Gastroesophageal sphincter (tissue), 4 donors: ENCODE data around the gene MS4A4E. TPM values are rescaled to one million over a fixed set of nuclear protein-coding genes. Genes with fewer than 3 reads are reported as not detected.

Source experiments
- ATAC-seq: fragments of 150-250 bp; one replicate; pipeline ENCODE4 v1.9.1; 2016; ENCODE audit warnings: mild to moderate bottlenecking, moderate library complexity
- H3K27ac ChIP-seq, 4 donors: fragments of 200-600 bp; sonication (generic) in 3 of 4; 1 replicate in 3 of 4; 2 replicates in 1 of 4; pipeline ENCODE4 v1.5.1; 2016 to 2019
- H3K27me3 ChIP-seq: fragments of 200-600 bp; sonication (generic); one replicate; pipeline ENCODE4 v1.5.1; 2019
- H3K36me3 ChIP-seq, 2 donors: fragments of 200-600 bp; sonication (generic); one replicate each; pipeline ENCODE4 v1.5.1; 2019; ENCODE audit warnings: control low read depth in 1 of 2
- H3K4me1 ChIP-seq, 3 donors: fragments of 200-600 bp; sonication (generic); 1 replicate in 2 of 3; 2 replicates in 1 of 3; pipeline ENCODE4 v1.5.1; 2016 to 2019; ENCODE audit warnings: control low read depth in 2 of 3
- H3K4me3 ChIP-seq, 2 donors: fragments of 200-600 bp; sonication (generic); one replicate each; pipeline ENCODE4 v1.5.1; 2019; ENCODE audit warnings: mild to moderate bottlenecking in 1 of 2, moderate library complexity in 1 of 2
- H3K9me3 ChIP-seq, 3 donors: fragments of 200-600 bp; sonication (generic); one replicate each; pipeline ENCODE4 v1.5.1; 2017 to 2019; ENCODE audit warnings: control low read depth in 2 of 3
- CTCF ChIP-seq, 4 experiments: fragments of 200-600 bp in 2 of 4; fragments of 450-650 bp in 2 of 4; sonication (generic) in 1 of 4; IDR thresholded peaks; one replicate each; pipeline ENCODE4 v1.5.1; 2017 to 2019; ENCODE audit warnings: antibody characterized with exemption in 4 of 4, mild to moderate bottlenecking in 2 of 4, moderate library complexity in 2 of 4
- EP300 ChIP-seq: sonication (generic); formaldehyde crosslinking; IDR thresholded peaks from one replicate; pipeline ENCODE4 v1.6.1; 2017; ENCODE audit warnings: antibody characterized with exemption, mild to moderate bottlenecking
- POLR2A ChIP-seq, 2 donors: fragments of 450-650 bp; IDR thresholded peaks; one replicate each; pipeline ENCODE4 v1.6.1; 2017; ENCODE audit warnings: antibody characterized with exemption in 2 of 2, mild to moderate bottlenecking in 2 of 2, moderate library complexity in 1 of 2
- POLR2AphosphoS5 ChIP-seq: sonication (generic); formaldehyde crosslinking; IDR thresholded peaks from one replicate; pipeline ENCODE4 v1.6.1; 2017; ENCODE audit warnings: antibody characterized with exemption
- WGBS, 2 donors: methylation state at CpG; one replicate each; pipeline ENCODE4 v1.1.5; 2018; ENCODE audit warnings: low coverage in 1 of 2; 5-methylcytosine and 5-hydroxymethylcytosine counted together
- total RNA-seq, 4 donors: library from RNA; depleted of rRNA; stranded (reverse); fragments of >200 nt; gene quantifications; one replicate each; pipeline ENCODE4 v1.1.0, GENCODE V29; 2016

The MS4A4E gene
- total RNA-seq, 4 donors from 2014 or later: 3.0 to 8.2 (median 3.9) TPM; not detected in 1

GRCh38 chr11:60222141-60222540, 20.8 kb downstream of the MS4A4E start:
- no peaks in the 10 kb centered on the region for H3K9me3 ChIP-seq
- H3K27me3 ChIP-seq: no peaks in the 10 kb centered on the region
- no peak overlapping the region for H3K27ac ChIP-seq
- TF ChIP-seq POLR2AphosphoS5 (no peak), CTCF (IDR thresholded peaks at IDR 0.05) (no peak), POLR2A (IDR thresholded peaks at IDR 0.05) (no peak), EP300 (no peak)
- H3K36me3 ChIP-seq: no peaks in the 10 kb centered on the region
- no peak for ATAC-seq
- 83% methylated on average over 1 of the region's 4 CpGs; no CpG with 5 or more reads in 1 of the 2 donors for WGBS, 2 donors
- no peak overlapping the region for H3K4me3 ChIP-seq
- H3K4me1 ChIP-seq: no peaks in the 10 kb centered on the region

DNA sequence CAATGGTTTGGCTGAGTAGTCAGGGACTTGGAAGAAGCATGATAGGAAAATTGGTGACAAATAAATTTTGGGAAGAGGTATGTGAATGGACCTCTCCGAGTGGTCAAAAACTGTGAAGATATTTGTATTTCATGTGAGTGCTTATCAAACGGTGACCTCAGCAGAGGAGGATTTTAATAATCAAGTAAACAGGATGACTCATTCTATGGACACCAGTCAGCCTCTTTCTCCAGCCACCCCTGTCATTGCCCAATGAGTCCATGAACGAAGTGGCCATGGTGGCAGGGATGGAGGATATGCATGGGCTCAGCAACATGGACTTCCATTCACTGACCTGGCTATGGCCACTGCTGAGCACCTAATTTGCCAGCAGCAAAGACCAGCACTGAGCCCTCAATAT, 21.2 kb downstream of the MS4A4E start:
- WGBS, 2 donors: 55 to 68% methylated on average over 2 to 3 of the region's 3 CpGs

GRCh38 chr11:60221181-60221580, 21.8 kb downstream of the MS4A4E start:
- Histone ChIP-seq H3K27ac (no peak overlapping the region), H3K27me3 (no peaks in the 10 kb centered on the region), H3K36me3 (no peaks in the 10 kb centered on the region), H3K4me3 (no peak overlapping the region), H3K9me3 (no peaks in the 10 kb centered on the region), H3K4me1 (no peaks in the 10 kb centered on the region)
- no peak for ATAC-seq
- TF ChIP-seq CTCF (IDR thresholded peaks at IDR 0.05) (no peak), EP300 (no peak), POLR2AphosphoS5 (no peak), POLR2A (IDR thresholded peaks at IDR 0.05) (no peak)
- WGBS, 2 donors: 100% methylated on average over 1 of the region's 3 CpGs; no CpG with 5 or more reads in 1 of the 2 donors

More for the DNA sequence above, 21.2 kb downstream of the MS4A4E start:
- ATAC-seq: no peak
- Histone ChIP-seq H3K27me3 (no peaks in the 10 kb centered on the region), H3K4me1 (no peaks in the 10 kb centered on the region), H3K9me3 (no peaks in the 10 kb centered on the region), H3K36me3 (no peaks in the 10 kb centered on the region), H3K4me3 (no peak overlapping the region), H3K27ac (no peak overlapping the region)
- no peak for TF ChIP-seq POLR2A (IDR thresholded peaks at IDR 0.05)

DNA sequence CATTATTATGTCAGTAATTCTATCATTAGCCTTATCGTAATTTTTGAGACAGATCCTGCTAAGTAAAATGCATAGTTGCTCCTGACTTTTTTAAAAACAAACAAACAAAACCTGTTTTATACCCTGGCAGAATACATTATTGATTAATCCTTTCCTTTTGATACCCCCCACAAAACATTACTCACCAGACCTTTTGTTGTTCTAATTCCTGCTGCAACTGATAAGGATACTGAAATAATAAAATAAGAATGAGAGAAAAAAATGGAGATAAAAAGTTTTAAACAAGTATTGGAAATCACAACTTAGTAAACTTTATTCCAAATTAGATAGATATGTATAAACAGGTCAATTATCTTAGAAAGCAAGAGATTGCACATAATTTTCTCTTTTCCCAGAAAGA, 28.6 kb downstream of the MS4A4E start:
- Histone ChIP-seq H3K9me3 (no peaks in the 10 kb centered on the region), H3K4me1 (no peaks in the 10 kb centered on the region), H3K27me3 (no peaks in the 10 kb centered on the region), H3K27ac (no peak overlapping the region), H3K4me3 (no peak overlapping the region), H3K36me3 (no peaks in the 10 kb centered on the region)
- no peak for TF ChIP-seq CTCF (IDR thresholded peaks at IDR 0.05)
- TF ChIP-seq POLR2AphosphoS5: no peak
- no peak for TF ChIP-seq POLR2A (IDR thresholded peaks at IDR 0.05)
- TF ChIP-seq EP300: no peak
- no peak for ATAC-seq
- WGBS, 2 donors: 73 to 91% methylated on average over 1 of the region's 1 CpG

DNA sequence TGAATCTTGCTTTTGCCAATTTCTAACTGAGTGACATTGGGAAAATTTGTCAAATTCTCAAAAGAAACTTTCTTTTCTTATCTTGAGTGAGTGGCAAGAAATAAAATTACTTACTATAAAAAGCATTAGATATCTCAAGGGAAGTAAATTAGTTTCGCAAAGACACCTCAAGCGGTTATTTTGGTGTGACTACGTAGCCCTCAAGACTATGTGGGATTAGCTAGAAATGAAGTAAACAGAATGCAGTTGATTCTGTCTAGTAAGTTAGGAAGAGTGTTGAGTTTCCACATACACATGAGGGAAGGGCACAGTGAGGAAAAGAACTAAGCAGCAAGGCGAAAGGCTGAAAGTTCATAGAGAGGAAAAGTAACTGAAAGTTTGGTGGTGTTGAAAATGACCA, 31.7 kb downstream of the MS4A4E start:
- no peaks in the 10 kb centered on the region for H3K9me3 ChIP-seq
- H3K27ac ChIP-seq: no peak overlapping the region
- TF ChIP-seq CTCF (IDR thresholded peaks at IDR 0.05) (no peak), POLR2AphosphoS5 (no peak), POLR2A (IDR thresholded peaks at IDR 0.05) (no peak)
- no peaks in the 10 kb centered on the region for H3K27me3 ChIP-seq
- 93 to 97% methylated on average over 4 of the region's 4 CpGs for WGBS, 2 donors
- ATAC-seq: no peak
- no peak overlapping the region for H3K4me3 ChIP-seq
- no peaks in the 10 kb centered on the region for H3K36me3 ChIP-seq
- no peaks in the 10 kb centered on the region for H3K4me1 ChIP-seq

- 87 to 93% methylated on average over 3 of the region's 3 CpGs for WGBS, 2 donors
- TF ChIP-seq EP300 (no peak), POLR2A (IDR thresholded peaks at IDR 0.05) (no peak), CTCF (IDR thresholded peaks at IDR 0.05) (no peak), POLR2AphosphoS5 (no peak)
- H3K36me3 ChIP-seq: no peaks in the 10 kb centered on the region
- no peak overlapping the region for H3K27ac ChIP-seq
- H3K4me3 ChIP-seq: no peak overlapping the region
- no peaks in the 10 kb centered on the region for H3K9me3 ChIP-seq
- no peak for ATAC-seq
- no peaks in the 10 kb centered on the region for H3K4me1 ChIP-seq
- H3K27me3 ChIP-seq: no peaks in the 10 kb centered on the region
Measured at GRCh38 chr11:60209977-60210376, 33.0 kb downstream of the MS4A4E start.
